AG09309 (cell line): Measurements from ENCODE around the gene PPARG.
"Not testable (repeated sequence)": the region's sequence is repeated elsewhere in the genome, so short reads cannot be mapped to it uniquely, and the experiment has no call there.

Source experiments
- DNase-seq: peaks from one replicate; pipeline ENCODE4 v3.0.0-alpha.2; 2010; ENCODE audit warnings: low read depth
- H3K4me3 ChIP-seq: 2 replicates; pipeline ENCODE4 v1.5.1; 2011; ENCODE audit warnings: mild to moderate bottlenecking, low read depth, low read length, moderate library complexity; ENCODE audit not compliant: control insufficient read depth
- TF ChIP-seq, protein P1 (sequence below): IDR thresholded peaks from 2 replicates; pipeline ENCODE4 v1.5.1; 2011; ENCODE audit warnings: mild to moderate bottlenecking, low read depth, low read length, inconsistent platforms; ENCODE audit not compliant: insufficient read depth, control insufficient read depth; ENCODE audit errors: missing control alignments

PPARG gene

DNA sequence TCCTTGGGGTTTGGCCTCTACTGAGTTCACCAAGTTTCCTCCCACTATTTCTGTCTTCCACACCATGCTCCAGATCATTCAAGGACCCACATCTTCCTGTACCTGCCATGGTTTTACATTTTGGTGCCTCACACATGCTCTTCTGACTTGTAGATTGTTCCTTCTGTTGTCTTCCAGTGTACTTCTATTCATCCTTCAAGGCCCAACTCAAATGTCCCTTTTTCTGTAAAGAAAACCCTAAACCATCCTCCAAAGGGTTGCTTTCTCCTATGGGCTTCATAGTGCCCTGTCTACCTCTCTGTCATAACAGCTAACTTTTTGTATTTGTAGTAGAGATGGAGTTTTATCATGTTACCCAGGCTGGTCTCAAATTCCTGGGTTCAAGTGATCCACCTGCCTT is 175.3 kb downstream of the PPARG start:
- TF ChIP-seq, protein P1, sequence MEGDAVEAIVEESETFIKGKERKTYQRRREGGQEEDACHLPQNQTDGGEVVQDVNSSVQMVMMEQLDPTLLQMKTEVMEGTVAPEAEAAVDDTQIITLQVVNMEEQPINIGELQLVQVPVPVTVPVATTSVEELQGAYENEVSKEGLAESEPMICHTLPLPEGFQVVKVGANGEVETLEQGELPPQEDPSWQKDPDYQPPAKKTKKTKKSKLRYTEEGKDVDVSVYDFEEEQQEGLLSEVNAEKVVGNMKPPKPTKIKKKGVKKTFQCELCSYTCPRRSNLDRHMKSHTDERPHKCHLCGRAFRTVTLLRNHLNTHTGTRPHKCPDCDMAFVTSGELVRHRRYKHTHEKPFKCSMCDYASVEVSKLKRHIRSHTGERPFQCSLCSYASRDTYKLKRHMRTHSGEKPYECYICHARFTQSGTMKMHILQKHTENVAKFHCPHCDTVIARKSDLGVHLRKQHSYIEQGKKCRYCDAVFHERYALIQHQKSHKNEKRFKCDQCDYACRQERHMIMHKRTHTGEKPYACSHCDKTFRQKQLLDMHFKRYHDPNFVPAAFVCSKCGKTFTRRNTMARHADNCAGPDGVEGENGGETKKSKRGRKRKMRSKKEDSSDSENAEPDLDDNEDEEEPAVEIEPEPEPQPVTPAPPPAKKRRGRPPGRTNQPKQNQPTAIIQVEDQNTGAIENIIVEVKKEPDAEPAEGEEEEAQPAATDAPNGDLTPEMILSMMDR, result no peak
- no peak overlapping the region for H3K4me3 ChIP-seq
- no peak for DNase-seq

GRCh38 chr3:12465151-12465835 is 176.4 kb downstream of the PPARG start:
- H3K4me3 ChIP-seq, result no peak overlapping the region
- DNase-seq, result no peak
- TF ChIP-seq, protein P1, result no peak

DNA sequence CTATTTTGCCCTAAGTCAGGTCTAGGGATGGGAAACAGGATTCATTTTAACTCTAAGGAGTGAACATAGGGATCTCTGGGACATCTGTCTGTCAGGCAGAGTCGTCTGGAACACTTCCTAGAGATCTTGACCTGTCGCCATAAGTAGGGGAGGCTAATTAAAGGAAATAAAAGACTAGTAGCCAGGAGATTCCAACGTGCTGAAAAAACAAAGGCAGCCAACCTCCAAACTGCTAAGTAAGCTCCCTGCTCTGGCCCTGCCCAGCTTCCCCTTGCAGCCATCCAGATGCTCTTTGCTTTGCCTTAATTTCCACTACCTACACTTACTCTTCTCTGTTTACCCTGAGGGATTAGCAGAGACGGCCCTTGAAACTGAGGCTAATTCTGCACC is 177.0 kb downstream of the PPARG start:
- no peak overlapping the region for H3K4me3 ChIP-seq
- no peak for DNase-seq
- TF ChIP-seq, protein P1, result no peak

- no peak overlapping the region for H3K4me3 ChIP-seq
- no peak for DNase-seq
- TF ChIP-seq, protein P1, result no peak
These were observed 178.9 kb downstream of the PPARG start for GRCh38 chr3:12467746-12468145.

- no peak overlapping the region for H3K4me3 ChIP-seq
- TF ChIP-seq, protein P1, result no peak
- DNase-seq, result no peak
These were observed 179.4 kb downstream of the PPARG start for GRCh38 chr3:12468276-12468675.

- H3K4me3 ChIP-seq, result no peak overlapping the region
- no peak for DNase-seq
- TF ChIP-seq, protein P1, result no peak
These were observed 179.9 kb downstream of the PPARG start for GRCh38 chr3:12468757-12469156.

DNA sequence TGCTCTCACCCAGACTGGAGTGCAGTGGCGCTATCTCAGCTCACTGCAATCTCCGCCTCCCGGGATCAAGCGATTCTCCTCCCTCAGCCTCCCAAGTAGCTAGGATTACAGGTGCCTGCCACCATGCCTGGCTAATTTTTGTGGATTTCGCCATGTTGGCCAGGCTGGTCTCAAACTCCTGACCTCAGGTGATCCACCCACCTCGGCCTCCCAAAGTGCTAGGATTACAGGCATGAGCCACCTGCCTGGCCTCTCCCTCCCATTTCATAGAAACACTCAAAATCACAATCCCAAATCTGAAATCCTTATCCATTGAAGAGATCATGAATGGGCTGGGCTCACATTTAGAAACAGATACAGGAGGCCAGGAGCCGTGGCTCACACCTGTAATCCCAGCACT is 180.4 kb downstream of the PPARG start:
- H3K4me3 ChIP-seq, DNase-seq: not testable (repeated sequence)
